Measurements from ENCODE around the gene PHLDA3.

The PHLDA3 gene

GRCh38 chr1:201457508-201457960, 11.5 kb downstream of the PHLDA3 start:
- Histone ChIP-seq H3K9ac (ENCODE audit: low read depth, low read length) (no peak overlapping the region), H3K27ac (ENCODE audit: low read length) (no peak overlapping the region), H3K4me2 (ENCODE audit: insufficient read depth, low read length) (no peak overlapping the region), H3K27me3 (ENCODE audit: insufficient read depth, low read length, poor library complexity) (no peaks in the 10 kb centered on the region), H3K4me3 (ENCODE audit: low read depth in 1 of 2, low read length in 2 of 2) (no peak overlapping the region), H3K9me3 (ENCODE audit: insufficient read depth, low read length, severe bottlenecking) (no peaks in the 10 kb centered on the region), H3K4me1 (ENCODE audit: insufficient read depth, low read length) (peaks cover 20% of the 10 kb centered on the region), H2AFZ (ENCODE audit: low read depth, low read length) (no peak overlapping the region), H4K20me1 (ENCODE audit: insufficient read depth, low read length) (no peaks in the 10 kb centered on the region), H3K79me2 (ENCODE audit: insufficient read depth, low read length) (no peaks in the 10 kb centered on the region), H3K36me3 (ENCODE audit: insufficient read depth, low read length) (no peaks in the 10 kb centered on the region)
- no peak for ATAC-seq (ENCODE audit: insufficient read depth, low read depth)
- TF ChIP-seq CTCF (IDR thresholded peaks at IDR 0.05; ENCODE audit: borderline replicate concordance, extremely low read depth, low read length, poor library complexity, severe bottlenecking) (no peak), EZH2 (IDR thresholded peaks at IDR 0.05; ENCODE audit: borderline replicate concordance, low read depth, low read length, severe bottlenecking) (no peak)
- no peak for DNase-seq

GRCh38 chr1:201456499-201457309, 12.3 kb downstream of the PHLDA3 start:
- no peaks in the 10 kb centered on the region for H3K36me3 ChIP-seq (ENCODE audit: insufficient read depth, low read length)
- H4K20me1 ChIP-seq (ENCODE audit: insufficient read depth, low read length), result no peaks in the 10 kb centered on the region
- no peak overlapping the region for H3K4me3 ChIP-seq (ENCODE audit: low read depth in 1 of 2, low read length in 2 of 2)
- no peak for TF ChIP-seq EZH2 (IDR thresholded peaks at IDR 0.05; ENCODE audit: borderline replicate concordance, low read depth, low read length, severe bottlenecking)
- TF ChIP-seq CTCF (IDR thresholded peaks at IDR 0.05; ENCODE audit: borderline replicate concordance, extremely low read depth, low read length, poor library complexity, severe bottlenecking), result no peak
- H3K4me1 ChIP-seq (ENCODE audit: insufficient read depth, low read length), result peaks cover 20% of the 10 kb centered on the region
- no peak overlapping the region for H2AFZ ChIP-seq (ENCODE audit: low read depth, low read length)
- H3K27ac ChIP-seq (ENCODE audit: low read length), result no peak overlapping the region
- H3K4me2 ChIP-seq (ENCODE audit: insufficient read depth, low read length), result no peak overlapping the region
- H3K9me3 ChIP-seq (ENCODE audit: insufficient read depth, low read length, severe bottlenecking), result no peaks in the 10 kb centered on the region
- H3K9ac ChIP-seq (ENCODE audit: low read depth, low read length), result no peak overlapping the region
- ATAC-seq (ENCODE audit: insufficient read depth, low read depth) (no peak), DNase-seq (no peak)
- H3K27me3 ChIP-seq (ENCODE audit: insufficient read depth, low read length, poor library complexity), result no peaks in the 10 kb centered on the region
- no peaks in the 10 kb centered on the region for H3K79me2 ChIP-seq (ENCODE audit: insufficient read depth, low read length)

- Histone ChIP-seq H2AFZ (ENCODE audit: low read depth, low read length) (no peak overlapping the region), H3K4me1 (ENCODE audit: insufficient read depth, low read length) (peaks cover 27% of the 10 kb centered on the region)
- no peak for ATAC-seq (ENCODE audit: insufficient read depth, low read depth)
Measured at GRCh38 chr1:201455098-201455497, 13.9 kb downstream of the PHLDA3 start.

More at GRCh38 chr1:201455098-201455497, 13.9 kb downstream of the PHLDA3 start:
- H3K27ac ChIP-seq (ENCODE audit: low read length), result no peak overlapping the region
- no peaks in the 10 kb centered on the region for H3K79me2 ChIP-seq (ENCODE audit: insufficient read depth, low read length)
- TF ChIP-seq CTCF (IDR thresholded peaks at IDR 0.05; ENCODE audit: borderline replicate concordance, extremely low read depth, low read length, poor library complexity, severe bottlenecking), result no peak
- no peak for TF ChIP-seq EZH2 (IDR thresholded peaks at IDR 0.05; ENCODE audit: borderline replicate concordance, low read depth, low read length, severe bottlenecking)
- no peak overlapping the region for H3K9ac ChIP-seq (ENCODE audit: low read depth, low read length)
- H3K4me2 ChIP-seq (ENCODE audit: insufficient read depth, low read length), result no peak overlapping the region
- no peak overlapping the region for H3K4me3 ChIP-seq (ENCODE audit: low read depth in 1 of 2, low read length in 2 of 2)
- no peaks in the 10 kb centered on the region for H3K27me3 ChIP-seq (ENCODE audit: insufficient read depth, low read length, poor library complexity)
- no peaks in the 10 kb centered on the region for H3K9me3 ChIP-seq (ENCODE audit: insufficient read depth, low read length, severe bottlenecking)
- DNase-seq, result no peak
- no peaks in the 10 kb centered on the region for H3K36me3 ChIP-seq (ENCODE audit: insufficient read depth, low read length)
- no peaks in the 10 kb centered on the region for H4K20me1 ChIP-seq (ENCODE audit: insufficient read depth, low read length)

Data from DND-41 (cell line).